GM23338 (cell line): ENCODE data around the gene NAMPT.

Source experiments
- EZH2 ChIP-seq: fragments of 200-600 bp; sonication (generic); IDR thresholded peaks from one replicate; pipeline ENCODE4 v1.8.0; 2017; ENCODE audit warnings: antibody characterized with exemption, mild to moderate bottlenecking, low read depth; ENCODE audit not compliant: unreplicated experiment
- EZH2phosphoT487 ChIP-seq: fragments of 200-600 bp; sonication (generic); IDR thresholded peaks from one replicate; pipeline ENCODE4 v1.8.1; 2018; ENCODE audit warnings: antibody characterized with exemption; ENCODE audit not compliant: unreplicated experiment
- POLR2AphosphoS5 ChIP-seq: IDR thresholded peaks from 2 replicates; pipeline ENCODE4 v1.6.1; 2016; ENCODE audit warnings: antibody characterized with exemption, low read depth
- TF ChIP-seq, protein P1 (sequence below), 2 experiments: fragments of 200-600 bp in 1 of 2; sonication (generic) in 1 of 2; conservative IDR thresholded peaks; 2 replicates each; pipeline versions ENCODE4 v1.5.1 to v1.6.1; 2016 to 2017; ENCODE audit warnings: antibody characterized with exemption in 2 of 2, low read depth in 2 of 2, mild to moderate bottlenecking in 2 of 2, moderate library complexity in 1 of 2
- TF ChIP-seq, protein P2 (sequence below): IDR thresholded peaks from one replicate; pipeline ENCODE4 v1.6.1; 2018; ENCODE audit warnings: antibody characterized with exemption; ENCODE audit not compliant: unreplicated experiment

DNA sequence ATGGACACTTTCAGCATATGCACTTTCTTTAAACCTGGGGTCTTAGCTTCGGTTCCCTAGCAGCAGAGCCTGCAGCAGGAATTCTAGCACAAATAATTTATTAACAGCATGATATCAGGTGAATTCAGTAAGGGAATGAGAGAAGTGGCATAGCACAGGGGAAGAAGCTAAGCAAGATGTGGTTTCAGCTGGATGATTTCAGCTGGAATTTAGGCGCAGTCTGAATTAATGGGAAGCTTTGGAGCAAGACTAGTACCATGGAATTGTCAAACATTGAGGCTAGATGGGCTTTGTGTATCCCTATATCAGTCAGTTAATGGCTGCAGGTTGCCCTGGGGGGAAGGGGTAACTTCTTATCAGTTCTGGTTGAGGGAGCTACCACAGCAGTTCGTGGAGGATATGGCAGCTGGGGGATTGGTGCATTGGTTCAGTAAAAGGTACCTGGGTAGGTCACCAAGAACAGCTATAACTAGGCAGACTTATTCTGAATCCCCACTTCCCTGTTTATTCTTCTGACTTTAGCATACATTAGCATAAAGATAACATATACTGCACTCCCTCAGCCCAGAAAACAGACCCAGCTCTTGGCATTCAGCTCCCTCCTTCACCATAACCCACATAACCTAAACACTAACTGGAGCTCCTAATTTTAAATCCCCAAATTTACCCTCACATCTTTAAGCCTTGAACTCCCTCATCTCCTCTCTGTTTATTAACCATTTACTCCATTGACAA, 46.8 kb upstream of the NAMPT start:
- TF ChIP-seq POLR2AphosphoS5 (no peak), EZH2phosphoT487 (no peak), EZH2 (no peak)
- TF ChIP-seq, protein P1, sequence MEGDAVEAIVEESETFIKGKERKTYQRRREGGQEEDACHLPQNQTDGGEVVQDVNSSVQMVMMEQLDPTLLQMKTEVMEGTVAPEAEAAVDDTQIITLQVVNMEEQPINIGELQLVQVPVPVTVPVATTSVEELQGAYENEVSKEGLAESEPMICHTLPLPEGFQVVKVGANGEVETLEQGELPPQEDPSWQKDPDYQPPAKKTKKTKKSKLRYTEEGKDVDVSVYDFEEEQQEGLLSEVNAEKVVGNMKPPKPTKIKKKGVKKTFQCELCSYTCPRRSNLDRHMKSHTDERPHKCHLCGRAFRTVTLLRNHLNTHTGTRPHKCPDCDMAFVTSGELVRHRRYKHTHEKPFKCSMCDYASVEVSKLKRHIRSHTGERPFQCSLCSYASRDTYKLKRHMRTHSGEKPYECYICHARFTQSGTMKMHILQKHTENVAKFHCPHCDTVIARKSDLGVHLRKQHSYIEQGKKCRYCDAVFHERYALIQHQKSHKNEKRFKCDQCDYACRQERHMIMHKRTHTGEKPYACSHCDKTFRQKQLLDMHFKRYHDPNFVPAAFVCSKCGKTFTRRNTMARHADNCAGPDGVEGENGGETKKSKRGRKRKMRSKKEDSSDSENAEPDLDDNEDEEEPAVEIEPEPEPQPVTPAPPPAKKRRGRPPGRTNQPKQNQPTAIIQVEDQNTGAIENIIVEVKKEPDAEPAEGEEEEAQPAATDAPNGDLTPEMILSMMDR (conservative IDR thresholded peaks at IDR 0.05; ENCODE audit: low read depth in 2 of 2), result no peak
- TF ChIP-seq, protein P2, sequence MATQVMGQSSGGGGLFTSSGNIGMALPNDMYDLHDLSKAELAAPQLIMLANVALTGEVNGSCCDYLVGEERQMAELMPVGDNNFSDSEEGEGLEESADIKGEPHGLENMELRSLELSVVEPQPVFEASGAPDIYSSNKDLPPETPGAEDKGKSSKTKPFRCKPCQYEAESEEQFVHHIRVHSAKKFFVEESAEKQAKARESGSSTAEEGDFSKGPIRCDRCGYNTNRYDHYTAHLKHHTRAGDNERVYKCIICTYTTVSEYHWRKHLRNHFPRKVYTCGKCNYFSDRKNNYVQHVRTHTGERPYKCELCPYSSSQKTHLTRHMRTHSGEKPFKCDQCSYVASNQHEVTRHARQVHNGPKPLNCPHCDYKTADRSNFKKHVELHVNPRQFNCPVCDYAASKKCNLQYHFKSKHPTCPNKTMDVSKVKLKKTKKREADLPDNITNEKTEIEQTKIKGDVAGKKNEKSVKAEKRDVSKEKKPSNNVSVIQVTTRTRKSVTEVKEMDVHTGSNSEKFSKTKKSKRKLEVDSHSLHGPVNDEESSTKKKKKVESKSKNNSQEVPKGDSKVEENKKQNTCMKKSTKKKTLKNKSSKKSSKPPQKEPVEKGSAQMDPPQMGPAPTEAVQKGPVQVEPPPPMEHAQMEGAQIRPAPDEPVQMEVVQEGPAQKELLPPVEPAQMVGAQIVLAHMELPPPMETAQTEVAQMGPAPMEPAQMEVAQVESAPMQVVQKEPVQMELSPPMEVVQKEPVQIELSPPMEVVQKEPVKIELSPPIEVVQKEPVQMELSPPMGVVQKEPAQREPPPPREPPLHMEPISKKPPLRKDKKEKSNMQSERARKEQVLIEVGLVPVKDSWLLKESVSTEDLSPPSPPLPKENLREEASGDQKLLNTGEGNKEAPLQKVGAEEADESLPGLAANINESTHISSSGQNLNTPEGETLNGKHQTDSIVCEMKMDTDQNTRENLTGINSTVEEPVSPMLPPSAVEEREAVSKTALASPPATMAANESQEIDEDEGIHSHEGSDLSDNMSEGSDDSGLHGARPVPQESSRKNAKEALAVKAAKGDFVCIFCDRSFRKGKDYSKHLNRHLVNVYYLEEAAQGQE, result no peak
